BLaER1 treated with 17β-estradiol and CSF1 and Interleukin-3, amounts not matched to agents 10 nM and 100 nM (cell line): ENCODE results near the gene PARN.

Experiments used
- H3K27ac ChIP-seq, 11 experiments: shearing (Covaris generic); formaldehyde crosslinking; 2 replicates each; pipeline ENCODE4 v1.8.1; 2022
- H3K27me3 ChIP-seq, 11 experiments: shearing (Covaris generic); formaldehyde crosslinking; 2 replicates each; pipeline ENCODE4 v1.8.1; 2022
- H3K36me3 ChIP-seq, 11 experiments: shearing (Covaris generic); formaldehyde crosslinking; 2 replicates each; pipeline ENCODE4 v1.8.1; 2022
- H3K4me1 ChIP-seq, 10 experiments: shearing (Covaris generic); formaldehyde crosslinking; 2 replicates each; pipeline ENCODE4 v1.8.1; 2022
- H3K4me2 ChIP-seq, 11 experiments: shearing (Covaris generic); formaldehyde crosslinking; 2 replicates each; pipeline ENCODE4 v1.8.1; 2022
- H3K4me3 ChIP-seq, 10 experiments: shearing (Covaris generic); formaldehyde crosslinking; 2 replicates each; pipeline ENCODE4 v1.8.1; 2022
- H3K9ac ChIP-seq, 11 experiments: shearing (Covaris generic); formaldehyde crosslinking; 2 replicates each; pipeline ENCODE4 v1.8.1; 2022
- H3K9me3 ChIP-seq, 11 experiments: shearing (Covaris generic); formaldehyde crosslinking; replicated peaks in 1 of 11; 2 replicates each; pipeline ENCODE4 v1.8.1; 2022
- H4K20me1 ChIP-seq, 11 experiments: shearing (Covaris generic); formaldehyde crosslinking; 2 replicates each; pipeline ENCODE4 v1.8.1; 2022
- Cebpa-rat ChIP-seq, 11 experiments: shearing (Covaris generic); IDR thresholded peaks; 2 replicates each; pipeline ENCODE4 v1.8.1; 2022

The PARN gene

GRCh38 chr16:14569213-14569612 is 60.8 kb downstream of the PARN start:
- H3K4me3 ChIP-seq = no peak overlapping the region
- H3K27me3 ChIP-seq = no peaks in the 10 kb centered on the region
- H3K4me1 ChIP-seq = peaks cover 0 to 13% (median 7%) of the 10 kb centered on the region in 10 experiments; a peak in 9 of 20 replicates
- H3K27ac ChIP-seq = no peak overlapping the region
- no peak for TF ChIP-seq Cebpa-rat (IDR thresholded peaks at IDR 0.05)
- no peak overlapping the region for H3K9ac ChIP-seq
- no peaks in the 10 kb centered on the region; a peak in 1 of 22 replicates for H4K20me1 ChIP-seq
- no peaks in the 10 kb centered on the region for H3K9me3 ChIP-seq
- peaks cover under 1 to 61% (median 31%) of the 10 kb centered on the region in 11 experiments; a peak in 17 of 22 replicates for H3K36me3 ChIP-seq
- H3K4me2 ChIP-seq = no peak overlapping the region

DNA sequence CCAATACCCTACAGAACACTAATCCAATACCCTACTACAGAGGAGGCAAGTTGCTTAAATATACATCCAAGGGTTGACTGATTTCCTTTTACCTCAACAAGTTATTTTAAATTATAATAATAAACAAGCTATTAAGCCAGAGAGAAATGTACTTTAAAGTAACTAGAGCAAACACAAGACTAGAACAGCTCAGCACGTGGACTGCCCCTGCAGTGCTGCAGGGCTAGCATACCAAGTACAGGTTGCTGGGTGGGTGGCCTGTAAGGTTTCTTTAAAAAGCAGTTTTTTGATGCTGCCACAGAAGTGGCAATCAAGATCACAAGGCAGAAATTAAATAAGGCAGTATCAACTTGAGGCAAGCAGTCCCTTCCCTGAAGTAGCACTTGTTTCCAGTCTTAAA is 63.5 kb downstream of the PARN start:
- Histone ChIP-seq H3K9ac (no peak overlapping the region), H3K9me3 (no peaks in the 10 kb centered on the region), H3K27ac (no peak overlapping the region), H3K4me3 (no peak overlapping the region), H3K4me2 (no peak overlapping the region), H3K36me3 (peaks cover 3 to 48% (median 34%) of the 10 kb centered on the region in 11 experiments; a peak in 16 of 22 replicates), H3K4me1 (peaks cover 0 to 13% (median 7%) of the 10 kb centered on the region in 10 experiments; a peak in 9 of 20 replicates), H3K27me3 (no peaks in the 10 kb centered on the region), H4K20me1 (no peaks in the 10 kb centered on the region; a peak in 1 of 22 replicates)
- TF ChIP-seq Cebpa-rat (IDR thresholded peaks at IDR 0.05) = no peak

DNA sequence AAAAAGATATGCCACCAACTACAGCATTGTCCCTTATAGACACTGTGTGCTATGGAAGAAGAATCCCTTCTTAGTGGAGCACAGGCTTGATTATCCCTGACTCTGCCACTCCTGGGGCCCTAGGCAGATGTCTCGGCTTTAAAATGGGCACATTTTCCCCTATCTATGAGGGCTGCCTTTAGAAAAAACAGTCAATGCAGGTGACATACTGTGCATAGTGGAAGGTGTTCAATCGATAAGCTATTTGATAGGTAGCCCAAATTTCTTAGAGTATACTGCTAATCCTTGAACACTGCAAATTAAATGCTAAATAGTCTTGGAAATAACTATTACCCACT is 64.4 kb downstream of the PARN start:
- Histone ChIP-seq H3K36me3 (peaks cover 6 to 55% (median 39%) of the 10 kb centered on the region in 11 experiments; a peak in 17 of 22 replicates), H3K9ac (no peak overlapping the region), H3K9me3 (no peaks in the 10 kb centered on the region), H3K4me3 (no peak overlapping the region), H4K20me1 (no peaks in the 10 kb centered on the region; a peak in 1 of 22 replicates), H3K4me1 (peaks cover 0 to 13% (median 7%) of the 10 kb centered on the region in 10 experiments; a peak in 9 of 20 replicates), H3K27ac (no peak overlapping the region), H3K27me3 (no peaks in the 10 kb centered on the region), H3K4me2 (0 out of 22 replicates have a peak overlapping the region, but pooled peaks of 1 of the 11 experiments have one; percentile 4)
- TF ChIP-seq Cebpa-rat (IDR thresholded peaks at IDR 0.05) = no peak

GRCh38 chr16:14564861-14565687 is 65.0 kb downstream of the PARN start:
- Histone ChIP-seq H4K20me1 (no peaks in the 10 kb centered on the region; a peak in 1 of 22 replicates), H3K4me2 (0 out of 22 replicates have a peak overlapping the region, but pooled peaks of 1 of the 11 experiments have one; percentile 4), H3K27ac (no peak overlapping the region), H3K4me3 (no peak overlapping the region), H3K27me3 (no peaks in the 10 kb centered on the region), H3K4me1 (peaks cover 0 to 13% (median 7%) of the 10 kb centered on the region in 10 experiments; a peak in 9 of 20 replicates), H3K9ac (no peak overlapping the region), H3K36me3 (peaks cover 6 to 54% (median 39%) of the 10 kb centered on the region in 11 experiments; a peak in 18 of 22 replicates), H3K9me3 (no peaks in the 10 kb centered on the region)
- no peak for TF ChIP-seq Cebpa-rat (IDR thresholded peaks at IDR 0.05)

DNA sequence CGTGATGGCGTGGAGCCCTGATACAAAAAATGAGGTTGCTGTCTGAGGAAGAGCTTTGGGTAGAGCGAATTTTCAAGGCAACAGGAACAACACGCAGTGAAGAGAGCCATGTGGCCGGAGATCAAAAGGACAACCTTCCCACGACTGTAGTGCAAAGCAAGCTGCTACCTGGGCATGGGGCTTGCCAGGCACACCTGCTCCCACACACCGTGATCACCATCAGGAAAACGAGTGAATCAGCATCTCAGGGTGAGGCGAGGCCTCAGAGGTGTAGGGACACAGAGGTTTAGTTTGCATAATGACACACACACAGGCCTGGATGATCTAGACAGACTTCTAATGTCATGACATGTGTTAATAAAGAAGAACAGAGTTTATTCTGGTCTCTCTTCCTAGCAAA is 65.7 kb downstream of the PARN start:
- Histone ChIP-seq H3K9me3 (no peaks in the 10 kb centered on the region), H3K36me3 (peaks cover 6 to 53% (median 39%) of the 10 kb centered on the region in 11 experiments; a peak in 19 of 22 replicates), H3K4me3 (no peak overlapping the region), H3K9ac (no peak overlapping the region), H3K27ac (no peak overlapping the region), H3K4me2 (no peak overlapping the region), H4K20me1 (no peaks in the 10 kb centered on the region; a peak in 1 of 22 replicates), H3K4me1 (peaks cover 0 to 13% (median 7%) of the 10 kb centered on the region in 10 experiments; a peak in 9 of 20 replicates), H3K27me3 (no peaks in the 10 kb centered on the region)
- TF ChIP-seq Cebpa-rat (IDR thresholded peaks at IDR 0.05) = no peak

- peaks cover 0 to 8% (median 0%) of the 10 kb centered on the region in 10 experiments; a peak in 5 of 20 replicates for H3K4me1 ChIP-seq
- no peak overlapping the region for H3K9ac ChIP-seq
- TF ChIP-seq Cebpa-rat (IDR thresholded peaks at IDR 0.05) = no peak
- H4K20me1 ChIP-seq = no peaks in the 10 kb centered on the region
- no peak overlapping the region for H3K27ac ChIP-seq
- no peak overlapping the region for H3K4me3 ChIP-seq
- no peaks in the 10 kb centered on the region for H3K27me3 ChIP-seq
- no peaks in the 10 kb centered on the region for H3K9me3 ChIP-seq
- H3K4me2 ChIP-seq = no peak overlapping the region
- H3K36me3 ChIP-seq = peaks cover 6 to 49% (median 38%) of the 10 kb centered on the region in 11 experiments; a peak in 20 of 22 replicates
These were observed 67.2 kb downstream of the PARN start for GRCh38 chr16:14562691-14563491.

GRCh38 chr16:14560523-14560922 is 69.5 kb downstream of the PARN start:
- Histone ChIP-seq H3K4me2 (no peak overlapping the region), H3K27ac (no peak overlapping the region)

GRCh38 chr16:14559809-14560241 is 70.2 kb downstream of the PARN start:
- Histone ChIP-seq H3K27ac (no peak overlapping the region), H3K36me3 (peaks cover 18 to 60% (median 36%) of the 10 kb centered on the region in 11 experiments; a peak in 21 of 22 replicates), H3K4me2 (no peak overlapping the region)

More at GRCh38 chr16:14560523-14560922, 69.5 kb downstream of the PARN start:
- no peak for TF ChIP-seq Cebpa-rat (IDR thresholded peaks at IDR 0.05)
- no peaks in the 10 kb centered on the region for H4K20me1 ChIP-seq
- H3K36me3 ChIP-seq = peaks cover 14 to 53% (median 33%) of the 10 kb centered on the region in 11 experiments; a peak in 21 of 22 replicates
- H3K9ac ChIP-seq = no peak overlapping the region
- no peaks in the 10 kb centered on the region for H3K9me3 ChIP-seq
- H3K27me3 ChIP-seq = no peaks in the 10 kb centered on the region
- H3K4me3 ChIP-seq = no peak overlapping the region
- H3K4me1 ChIP-seq = peaks cover 0 to 6% (median 0%) of the 10 kb centered on the region in 10 experiments; a peak in 5 of 20 replicates

GRCh38 chr16:14553447-14553846 is 76.6 kb downstream of the PARN start:
- H3K36me3 ChIP-seq = peaks cover 41 to 88% (median 70%) of the 10 kb centered on the region in 11 experiments

More at GRCh38 chr16:14559809-14560241, 70.2 kb downstream of the PARN start:
- no peak for TF ChIP-seq Cebpa-rat (IDR thresholded peaks at IDR 0.05)
- no peaks in the 10 kb centered on the region; a peak in 1 of 20 replicates for H3K4me1 ChIP-seq
- no peaks in the 10 kb centered on the region for H4K20me1 ChIP-seq
- no peaks in the 10 kb centered on the region for H3K9me3 ChIP-seq
- H3K27me3 ChIP-seq = no peaks in the 10 kb centered on the region
- H3K4me3 ChIP-seq = no peak overlapping the region
- H3K9ac ChIP-seq = no peak overlapping the region

More at GRCh38 chr16:14553447-14553846, 76.6 kb downstream of the PARN start:
- H3K9me3 ChIP-seq = no peaks in the 10 kb centered on the region
- H3K27me3 ChIP-seq = no peaks in the 10 kb centered on the region
- H3K4me3 ChIP-seq = no peak overlapping the region
- no peaks in the 10 kb centered on the region for H3K4me1 ChIP-seq
- no peak for TF ChIP-seq Cebpa-rat (IDR thresholded peaks at IDR 0.05)
- H3K4me2 ChIP-seq = no peak overlapping the region
- no peak overlapping the region for H3K27ac ChIP-seq
- H3K9ac ChIP-seq = no peak overlapping the region
- H4K20me1 ChIP-seq = no peaks in the 10 kb centered on the region
